ENCODE measurements around the gene MAP3K2. TPM values are rescaled to one million over a fixed set of nuclear protein-coding genes. Genes with fewer than 3 reads are reported as not detected.

Gene MAP3K2
- total and polyA plus RNA-seq, 2 of the 4 experiments (the other 2 are of a cell fraction): 6.2 to 30.8 TPM

DNA sequence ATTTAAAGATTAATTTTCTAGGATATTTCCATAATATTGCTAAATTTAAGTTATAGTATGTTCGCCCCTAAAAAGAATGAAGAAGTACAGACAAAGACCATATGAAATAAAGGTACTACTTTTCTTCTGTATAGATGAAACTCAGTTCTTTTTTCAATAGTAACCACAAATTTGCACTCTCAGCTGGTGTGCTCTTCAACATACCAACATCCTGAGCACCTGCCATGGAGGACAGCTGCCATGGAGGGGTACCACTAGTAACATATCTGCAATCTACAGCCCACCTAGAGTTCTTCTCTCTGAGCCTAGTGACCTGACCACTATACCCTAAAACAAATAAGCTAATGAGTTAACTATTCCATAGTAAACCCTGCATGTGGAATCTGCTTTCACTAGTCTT, 57.0 kb downstream of the MAP3K2 start:
- Histone ChIP-seq H3K9me1 (ENCODE audit: insufficient read depth, low read length) (no peaks in the 10 kb centered on the region), H3K9ac (ENCODE audit: low read depth, low read length) (no peak overlapping the region), H3K56ac (ENCODE audit: extremely low read depth, insufficient read depth, low read length) (no peak overlapping the region), H3K4me3 (ENCODE audit: insufficient read depth, low read depth, low read length) (no peak overlapping the region), H4K8ac (ENCODE audit: low read depth in 2 of 2, low read length in 2 of 2) (no peak overlapping the region), H4K20me1 (ENCODE audit: insufficient read depth, low read length) (peaks cover 4% of the 10 kb centered on the region; the same call in 1 of the 2 replicates), H3K4me1 (ENCODE audit: control insufficient read depth, insufficient read depth, low read length) (no peaks in the 10 kb centered on the region), H3K36me3 (ENCODE audit: control insufficient read depth, insufficient read depth, low read length) (peaks cover 13% of the 10 kb centered on the region; the same call in 1 of the 2 replicates), H2BK5ac (ENCODE audit: low read depth, low read length, poor library complexity, severe bottlenecking) (no peak overlapping the region), H3K9me3 (ENCODE audit: control insufficient read depth, insufficient read depth, low read length) (no peaks in the 10 kb centered on the region), H2AK5ac (ENCODE audit: low read depth, low read length) (no peak overlapping the region), H3K4ac (ENCODE audit: low read depth, low read length) (no peak overlapping the region), H3K4me2 (ENCODE audit: low read depth, low read length) (no peak overlapping the region), H2AK9ac (replicated peaks; ENCODE audit: low read depth, low read length, poor library complexity) (no peak overlapping the region), H4K91ac (ENCODE audit: insufficient read depth, low read depth, low read length) (no peak overlapping the region), H2AFZ (replicated peaks; ENCODE audit: low read length, poor library complexity) (no peak overlapping the region), H3K27ac (ENCODE audit: insufficient read depth, low read length) (no peak overlapping the region), H3K23ac (ENCODE audit: low read depth, low read length) (no peak overlapping the region), H3K79me1 (ENCODE audit: low read depth in 1 of 2, low read length in 2 of 2) (peaks cover 0 to 10% of the 10 kb centered on the region in 2 experiments), H2BK20ac (ENCODE audit: low read depth, low read length) (no peak overlapping the region), H4K5ac (ENCODE audit: low read depth, low read length) (no peak overlapping the region), H3K27me3 (ENCODE audit: control insufficient read depth, insufficient read depth, low read length) (no peaks in the 10 kb centered on the region), H3K18ac (ENCODE audit: low read depth, low read length) (no peak overlapping the region), H2BK15ac (ENCODE audit: low read depth, low read length) (no peak overlapping the region), H2BK120ac (ENCODE audit: low read depth, low read length) (no peak overlapping the region), H3K14ac (replicated peaks; ENCODE audit: low read depth, low read length) (no peak overlapping the region)
- ATAC-seq (ENCODE audit: low read depth): no peak
- in situ Hi-C loops (cut with MboI; ENCODE audit: low sequenced_read_pairs): no loop called here
- intact Hi-C loops (cut with micrococcal nuclease): no loop called here
- no TSS peak for BruUV-seq (replicated peaks)
- CTCF ChIA-PET: no interaction called here
- POLR2A ChIA-PET (ENCODE audit: unreplicated experiment): no interaction called here
- WGBS, 2 experiments (ENCODE audit: extremely low coverage in 2 of 2, insufficient read length in 1 of 2): no CpG with 5 or more reads among the region's 1 CpG
- dilution Hi-C loops (cut with HindIII; ENCODE audit: low sequenced_read_pairs, unreplicated experiment): no loop called here
- no peak for DNase-seq
- TF ChIP-seq POLR2A (IDR thresholded peaks at IDR 0.05; ENCODE audit: low read depth, low read length): no peak
- TF ChIP-seq, protein P1, sequence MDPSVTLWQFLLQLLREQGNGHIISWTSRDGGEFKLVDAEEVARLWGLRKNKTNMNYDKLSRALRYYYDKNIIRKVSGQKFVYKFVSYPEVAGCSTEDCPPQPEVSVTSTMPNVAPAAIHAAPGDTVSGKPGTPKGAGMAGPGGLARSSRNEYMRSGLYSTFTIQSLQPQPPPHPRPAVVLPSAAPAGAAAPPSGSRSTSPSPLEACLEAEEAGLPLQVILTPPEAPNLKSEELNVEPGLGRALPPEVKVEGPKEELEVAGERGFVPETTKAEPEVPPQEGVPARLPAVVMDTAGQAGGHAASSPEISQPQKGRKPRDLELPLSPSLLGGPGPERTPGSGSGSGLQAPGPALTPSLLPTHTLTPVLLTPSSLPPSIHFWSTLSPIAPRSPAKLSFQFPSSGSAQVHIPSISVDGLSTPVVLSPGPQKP (IDR thresholded peaks at IDR 0.05; ENCODE audit: borderline replicate concordance, low read depth, low read length): no peak
- no peak for TF ChIP-seq RAD21 (IDR thresholded peaks at IDR 0.05; ENCODE audit: low read length)
- no peak for TF ChIP-seq FOS (IDR thresholded peaks at IDR 0.05; ENCODE audit: low read depth, low read length)
- TF ChIP-seq BHLHE40 (IDR thresholded peaks at IDR 0.05; ENCODE audit: low read depth, low read length): no peak
- TF ChIP-seq MXI1 (IDR thresholded peaks at IDR 0.05; ENCODE audit: borderline replicate concordance, low read depth, low read length): no peak
